GM12878 (cell line): ENCODE results near the gene GSTM4. TPM values are rescaled to one million over a fixed set of nuclear protein-coding genes. Genes with fewer than 3 reads are reported as not detected.

Experiments used
- ATAC-seq: fragments of 200-7000 bp; cut with Tn5 transposase; 3 replicates; pipeline ENCODE4 v1.9.1; 2020; ENCODE audit warnings: mild to moderate bottlenecking, moderate library complexity
- BruUV-seq: library from RNA; stranded (reverse); fragments of 400-500 nt; replicated peaks from 2 replicates; lab custom pipeline; 2021; lab: Mats Ljungman, UMichigan
- CTCF ChIA-PET: fragments of 300-600 bp; sonication (Branson Sonifier 250); formaldehyde crosslinking; extraction: SDS; loops from one replicate; lab custom pipeline; 2021; ENCODE audit warnings: inconsistent platforms; lab: Yijun Ruan, JAX
- POLR2A ChIA-PET: fragments of 350-600 bp; formaldehyde crosslinking; extraction: SDS; loops from one replicate; lab custom pipeline; 2021; ENCODE audit warnings: inconsistent platforms; lab: Charles Lee
- RAD21 ChIA-PET: fragments of 300-600 bp; sonication (Branson Sonifier 250); formaldehyde crosslinking; loops from one replicate; lab custom pipeline; 2023; ENCODE audit warnings: antibody characterized with exemption; ENCODE audit not compliant: unreplicated experiment; lab: Charles Lee
- SMC1A ChIA-PET: fragments of 300-600 bp; sonication (Branson Sonifier 250); formaldehyde crosslinking; loops from one replicate; lab custom pipeline; 2023; ENCODE audit not compliant: unreplicated experiment, uncharacterized antibody; lab: Charles Lee
- DNase-seq: peaks from one replicate; pipeline ENCODE4 v3.0.0-alpha.2; 2011; ENCODE audit warnings: low read depth, low spot score
- FAIRE-seq: peaks from 3 replicates; lab custom pipeline; 2011; peaks lifted over from hg19 to GRCh38; lab: Jason Lieb, UNC
- H2AFZ ChIP-seq: 2 replicates; pipeline ENCODE4 v1.6.0; 2011; ENCODE audit warnings: low read depth, low read length, control low read depth; ENCODE audit not compliant: control insufficient read depth
- H3K27ac ChIP-seq: 2 replicates; pipeline ENCODE4 v1.5.1; 2011; ENCODE audit warnings: control low read depth; ENCODE audit not compliant: control insufficient read depth, insufficient read depth
- H3K27me3 ChIP-seq, 2 experiments: replicated peaks in 1 of 2; 2 replicates each; pipeline versions ENCODE4 v1.6.0 to v1.6.1; 2011; ENCODE audit warnings: low read length in 1 of 2; ENCODE audit not compliant: control insufficient read depth in 2 of 2, insufficient read depth in 2 of 2
- H3K36me3 ChIP-seq, 2 experiments: 2 replicates each; pipeline ENCODE4 v1.5.1; 2011; ENCODE audit warnings: low read length in 1 of 2; ENCODE audit not compliant: control insufficient read depth in 2 of 2, insufficient read depth in 2 of 2
- H3K4me1 ChIP-seq: 2 replicates; pipeline ENCODE4 v1.6.1; 2011; ENCODE audit warnings: mild to moderate bottlenecking, low read length, moderate library complexity, mixed read lengths; ENCODE audit not compliant: control insufficient read depth, insufficient read depth
- H3K4me2 ChIP-seq: 2 replicates; pipeline ENCODE4 v1.6.0; 2011; ENCODE audit warnings: control low read depth; ENCODE audit not compliant: control insufficient read depth, insufficient read depth
- H3K4me3 ChIP-seq: fragments of 200-600 bp; sonication (generic); 2 replicates; pipeline ENCODE4 v1.5.1; 2016
- H3K79me2 ChIP-seq: 2 replicates; pipeline ENCODE4 v1.6.0; 2011; ENCODE audit warnings: low read length; ENCODE audit not compliant: control insufficient read depth, insufficient read depth
- H3K9ac ChIP-seq: 2 replicates; pipeline ENCODE4 v1.8.0; 2011; ENCODE audit warnings: low read length, control low read depth, mixed read lengths; ENCODE audit not compliant: control insufficient read depth, insufficient read depth
- H3K9me3 ChIP-seq: replicated peaks from 3 replicates; pipeline ENCODE4 v1.5.1; 2011; ENCODE audit warnings: mild to moderate bottlenecking, low read length; ENCODE audit not compliant: control insufficient read depth, insufficient read depth
- H4K20me1 ChIP-seq: 2 replicates; pipeline ENCODE4 v1.6.0; 2011; ENCODE audit not compliant: control insufficient read depth, insufficient read depth
- BCL3 ChIP-seq: IDR thresholded peaks from 2 replicates; pipeline ENCODE4 v1.6.1; 2011; ENCODE audit warnings: borderline replicate concordance, low read depth, mild to moderate bottlenecking, moderate library complexity, low read length; ENCODE audit not compliant: insufficient read depth, poor library complexity, severe bottlenecking
- CBFB ChIP-seq: IDR thresholded peaks from 2 replicates; pipeline ENCODE4 v1.6.1; 2016; ENCODE audit warnings: antibody characterized with exemption, low read depth
- ETV6 ChIP-seq, 2 experiments: fragments of 450-650 bp in 1 of 2; IDR thresholded peaks in 1 of 2; conservative IDR thresholded peaks in 1 of 2; 2 replicates each; pipeline ENCODE4 v1.6.1; 2014; ENCODE audit warnings: antibody characterized with exemption in 1 of 2, borderline replicate concordance in 1 of 2, low read depth in 1 of 2, mild to moderate bottlenecking in 1 of 2, moderate library complexity in 1 of 2
- IRF3 ChIP-seq: fragments of 450-650 bp; IDR thresholded peaks from 2 replicates; pipeline ENCODE4 v1.6.1; 2014; ENCODE audit warnings: mild to moderate bottlenecking
- NFIC ChIP-seq: IDR thresholded peaks from 2 replicates; pipeline ENCODE4 v1.6.1; 2012; ENCODE audit warnings: low read depth, mild to moderate bottlenecking, inconsistent platforms, low read length, moderate library complexity
- PML ChIP-seq: IDR thresholded peaks from 2 replicates; pipeline ENCODE4 v1.6.1; 2012; ENCODE audit warnings: low read length, inconsistent platforms
- RCOR1 ChIP-seq: conservative IDR thresholded peaks from 2 replicates; pipeline ENCODE4 v1.6.1; 2012; ENCODE audit warnings: low read depth, low read length, improper control_type of control experiment
- TCF12 ChIP-seq: IDR thresholded peaks from 2 replicates; pipeline ENCODE4 v1.6.1; 2011; ENCODE audit warnings: low read depth, mild to moderate bottlenecking, low read length
- YY1 ChIP-seq: IDR thresholded peaks from 2 replicates; pipeline ENCODE4 v1.6.1; 2011; ENCODE audit warnings: low read depth, mild to moderate bottlenecking, low read length
- ZBTB11 ChIP-seq: fragments of 450-650 bp; formaldehyde crosslinking; IDR thresholded peaks from 2 replicates; pipeline ENCODE4 v1.5.0; 2022; ENCODE audit warnings: mild to moderate bottlenecking, missing genetic modification characterization
- ZBTB40 ChIP-seq: fragments of 450-650 bp; IDR thresholded peaks from 2 replicates; pipeline ENCODE4 v1.6.1; 2016; ENCODE audit warnings: mild to moderate bottlenecking, moderate library complexity, borderline replicate concordance
- ZNF217 ChIP-seq: fragments of 450-650 bp; IDR thresholded peaks from 2 replicates; pipeline ENCODE4 v1.6.1; 2017; ENCODE audit warnings: antibody characterized with exemption, mild to moderate bottlenecking
- WGBS: methylation state at CpG from one replicate; pipeline ENCODE4 v1.1.6; 2016; ENCODE audit warnings: low lambda C conversion rate; ENCODE audit not compliant: insufficient replicate concordance, insufficient coverage; ENCODE audit errors: missing lambda C conversion rate; 5-methylcytosine and 5-hydroxymethylcytosine counted together
- in situ Hi-C: fragments of 300-500 bp; cut with MboI; formaldehyde crosslinking; loops from 9 replicates; pipeline ENCODE4 v1.14.3; 2018; ENCODE audit warnings: mixed read lengths
- intact Hi-C: fragments of 100-400 bp; cut with micrococcal nuclease; formaldehyde crosslinking; loops from one replicate; pipeline ENCODE4 v1.14.2; 2022; ENCODE audit not compliant: unreplicated experiment
- polyA plus RNA-seq, 11 experiments: library from polyadenylated mRNA; depleted of rRNA in 4 of 11; unstranded in 6 of 11; stranded (reverse) in 5 of 11; fragments of >200 nt; fragmentation: Nextera tagmentation in 4 of 11; fragmentation: Illumina TruSeq in 1 of 11; extraction: Ambion mirVana in 4 of 11; extraction: Trizol in 1 of 11; gene quantifications; 1 replicate in 1 of 11; 2 replicates in 10 of 11; pipeline versions ENCODE4 v1.2.1 to v1.2.3, GENCODE V29; 2011 to 2016; ENCODE audit warnings: inconsistent platforms in 2 of 11, missing spikeins in 2 of 11, low read depth in 1 of 11
- total RNA-seq, 4 experiments: library from RNA; depleted of rRNA in 3 of 4; stranded (reverse); fragments of >200 nt in 3 of 4; fragmentation: Illumina TruSeq in 1 of 4; extraction: Trizol in 1 of 4; gene quantifications; 2 replicates each; pipeline versions ENCODE4 v1.2.1 to v1.2.3, GENCODE V29; 2013 to 2021

Gene GSTM4
- total and polyA plus RNA-seq, 10 of the 15 experiments (the other 5 are each of a cell fraction or from before 2014, with no cell fraction given), result 14.3 to 37.2 (median 23.0) TPM

- WGBS, result 60% methylated on average over 4 of the region's 4 CpGs
- ChIA-PET POLR2A (no interaction called here), RAD21 (no interaction called here), CTCF (interaction anchor here (1.9 kb wide), 1 partner anchor 65 kb away, joined by 4 read pairs; no protein-coding TSS in a partner anchor), SMC1A (no interaction called here)
- H3K4me1 ChIP-seq, result no peaks in the 10 kb centered on the region
- no peak overlapping the region for H3K27ac ChIP-seq
- intact Hi-C loops, result no loop called here
- no TSS peak for BruUV-seq
- no peaks in the 10 kb centered on the region for H3K79me2 ChIP-seq
- in situ Hi-C loops, result no loop called here
- ATAC-seq (no peak), DNase-seq (no peak), FAIRE-seq (no peak)
- no peak overlapping the region for H3K4me3 ChIP-seq
- H3K9ac ChIP-seq, result no peak overlapping the region
- no peaks in the 10 kb centered on the region for H3K27me3 ChIP-seq
- H3K9me3 ChIP-seq, result peaks cover 1% of the 10 kb centered on the region; the same call in 2 of the 3 replicates
- no peaks in the 10 kb centered on the region for H4K20me1 ChIP-seq
- H3K36me3 ChIP-seq, result no peaks in the 10 kb centered on the region
- no peak overlapping the region for H2AFZ ChIP-seq
- TF ChIP-seq ZNF217 (no peak), TCF12 (no peak), RCOR1 (no peak), YY1 (no peak), CBFB (no peak), PML (no peak), BCL3 (no peak), NFIC (no peak), IRF3 (no peak), ZBTB40 (no peak), ZBTB11 (CRISPR knock-in tag) (no peak), ETV6 (conservative IDR thresholded peaks at IDR 0.05 in 1 of 2, IDR thresholded peaks at IDR 0.05 in 1 of 2; ENCODE audit: borderline replicate concordance in 1 of 2, low read depth in 1 of 2) (no peak)
- H3K4me2 ChIP-seq, result no peak overlapping the region
These were observed 49.5 kb downstream of the GSTM4 start for GRCh38 chr1:109705411-109705810.
